GM18499 (cell line): Measurements from ENCODE around the gene TRDMT1.

Experiments used
- ATAC-seq: cut with Tn5 transposase; IDR thresholded peaks from one replicate; pipeline ENCODE4 v1.9.1; 2021; ENCODE audit warnings: moderate number of reproducible peaks; ENCODE audit not compliant: insufficient read depth, unreplicated experiment

TRDMT1 gene

GRCh38 chr10:17181110-17181509 is 20.4 kb downstream of the TRDMT1 start:
- no peak for ATAC-seq

- no peak for ATAC-seq
Observed at GRCh38 chr10:17179002-17179401, 22.5 kb downstream of the TRDMT1 start.

- no peak for ATAC-seq
Observed at GRCh38 chr10:17178006-17178405, 23.5 kb downstream of the TRDMT1 start.

GRCh38 chr10:17177014-17177413 is 24.5 kb downstream of the TRDMT1 start:
- no peak for ATAC-seq

- ATAC-seq: no peak
Observed at GRCh38 chr10:17176091-17176490, 25.4 kb downstream of the TRDMT1 start.

- ATAC-seq: no peak
Observed at GRCh38 chr10:17175551-17175950, 25.9 kb downstream of the TRDMT1 start.

- ATAC-seq: no peak
Observed at GRCh38 chr10:17174626-17175025, 26.8 kb downstream of the TRDMT1 start.

DNA sequence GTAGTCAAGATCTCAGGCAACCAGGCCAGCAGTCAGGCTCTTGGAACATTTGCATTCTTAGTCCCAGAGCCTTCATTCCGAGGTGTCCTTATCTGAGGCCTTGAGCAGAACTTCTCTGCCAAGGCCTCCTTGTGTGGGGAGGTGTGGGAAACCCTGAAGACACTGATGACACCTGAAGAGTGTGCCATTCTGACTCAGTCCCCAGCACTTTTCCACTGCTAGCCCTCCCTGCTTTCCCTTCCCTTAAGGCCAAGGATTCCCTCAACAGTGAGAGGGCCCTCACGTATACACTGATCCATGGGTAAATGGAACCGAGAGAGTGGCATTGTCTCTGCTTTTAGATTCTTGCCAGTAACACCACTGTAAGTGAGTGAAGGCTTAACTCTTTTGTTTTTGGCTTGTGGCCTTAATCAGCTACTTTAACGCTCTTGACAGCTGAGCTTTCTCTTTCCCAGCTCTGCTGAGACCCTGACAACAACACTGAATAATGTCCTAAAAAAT is 30.3 kb downstream of the TRDMT1 start:
- no peak for ATAC-seq

- no peak for ATAC-seq
Observed at GRCh38 chr10:17169803-17170202, 31.7 kb downstream of the TRDMT1 start.

- no peak for ATAC-seq
Observed at GRCh38 chr10:17166699-17167098, 34.8 kb downstream of the TRDMT1 start.

- ATAC-seq: no peak
Observed at GRCh38 chr10:17162828-17163227, 38.6 kb downstream of the TRDMT1 start.

DNA sequence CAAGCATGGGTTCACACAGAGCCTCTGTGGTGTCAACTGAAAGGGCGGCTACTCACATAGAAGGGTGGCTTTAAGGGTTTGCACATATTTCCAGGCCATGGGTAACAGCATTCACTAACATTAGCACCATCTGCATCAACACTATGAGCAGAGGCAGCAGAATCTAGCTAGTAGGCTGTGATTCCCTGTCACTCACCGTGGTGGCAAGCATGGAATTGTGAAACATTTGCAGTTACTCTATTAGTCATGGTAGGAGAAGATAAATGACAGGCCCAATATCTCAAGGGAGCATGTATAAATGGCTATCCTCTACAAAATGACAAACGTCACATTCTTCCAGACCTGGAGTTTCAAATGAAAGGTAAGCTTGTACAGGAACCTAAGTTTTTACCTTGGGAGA is 39.7 kb downstream of the TRDMT1 start:
- no peak for ATAC-seq

- no peak for ATAC-seq
Observed at GRCh38 chr10:17157024-17157423, 44.4 kb downstream of the TRDMT1 start.

DNA sequence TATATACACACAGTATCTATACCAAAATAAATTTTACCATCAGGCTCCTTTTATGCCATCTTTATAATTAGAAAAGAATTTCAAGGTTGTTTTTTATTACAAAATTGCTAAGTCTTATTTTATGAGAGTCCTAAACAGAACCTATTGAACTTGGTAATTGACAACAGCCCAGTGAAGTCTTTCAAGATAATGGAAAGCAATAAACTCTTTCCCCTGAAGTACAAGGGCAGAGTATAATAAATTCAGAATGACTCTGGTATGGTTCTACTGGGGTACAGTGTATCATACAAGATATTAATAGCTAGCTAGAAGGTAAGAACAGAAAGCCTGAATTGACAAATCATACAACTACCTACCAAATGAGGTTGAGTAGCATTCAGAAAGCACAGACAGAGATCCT is 45.6 kb downstream of the TRDMT1 start:
- no peak for ATAC-seq

- no peak for ATAC-seq
Observed at GRCh38 chr10:17154116-17154515, 47.4 kb downstream of the TRDMT1 start.

GRCh38 chr10:17153321-17153720 is 48.2 kb downstream of the TRDMT1 start:
- ATAC-seq: no peak

GRCh38 chr10:17151716-17152115 is 49.8 kb downstream of the TRDMT1 start:
- no peak for ATAC-seq

GRCh38 chr10:17147884-17148489 is 53.5 kb downstream of the TRDMT1 start:
- no peak for ATAC-seq

DNA sequence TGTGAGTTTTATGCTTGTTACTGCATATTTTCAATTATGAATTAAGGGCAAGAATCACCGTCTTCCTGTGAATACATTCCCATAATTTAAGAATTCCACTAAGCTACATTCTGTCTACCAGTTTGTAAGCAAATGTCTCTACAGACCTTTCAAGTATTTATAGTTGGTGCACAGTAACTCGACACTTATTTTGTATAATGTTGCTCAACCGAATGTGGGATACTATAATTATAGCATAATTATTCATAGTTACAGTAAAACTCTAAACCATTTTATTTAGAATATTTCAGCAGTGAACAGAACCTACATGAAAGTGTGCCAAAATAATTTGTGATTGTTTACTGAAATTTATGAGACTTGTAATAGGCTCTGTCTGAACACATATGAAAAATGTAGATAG is 54.6 kb downstream of the TRDMT1 start:
- ATAC-seq: no peak

GRCh38 chr10:17145239-17145638 is 56.2 kb downstream of the TRDMT1 start:
- ATAC-seq: no peak

DNA sequence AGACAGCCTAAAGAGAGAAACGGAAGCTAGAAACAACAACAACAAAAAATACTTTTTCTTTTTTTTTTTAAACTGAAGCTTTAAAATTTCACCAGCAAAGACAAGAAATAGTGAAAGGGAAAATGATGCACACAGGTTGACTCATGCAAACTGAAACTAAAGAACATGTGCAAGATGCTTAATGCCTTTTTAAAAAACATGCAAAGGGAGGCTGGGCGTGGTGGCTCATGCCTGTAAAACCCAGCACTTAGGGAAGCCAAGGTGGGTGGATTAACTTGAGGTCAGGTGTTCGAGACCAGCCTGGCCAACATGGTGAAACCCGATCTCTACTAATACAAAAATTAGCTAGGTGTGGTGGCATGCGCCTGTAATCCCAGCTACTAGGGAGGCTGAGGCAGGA is 56.7 kb downstream of the TRDMT1 start:
- ATAC-seq: no peak

- ATAC-seq: no peak
Observed at GRCh38 chr10:17144032-17144431, 57.4 kb downstream of the TRDMT1 start.
